BE2C (cell line): Measurements from ENCODE around the gene PCNT.

ENCODE experiments used
- DNase-seq: peaks from one replicate; pipeline ENCODE4 v3.0.0-alpha.2; 2020
- H3K27me3 ChIP-seq: fragments of 250-450 bp; sonication (Bioruptor Pico); 2 replicates; pipeline ENCODE4 v1.5.1; 2020; ENCODE audit warnings: mild to moderate bottlenecking
- H3K36me3 ChIP-seq: fragments of 250-450 bp; sonication (Bioruptor Pico); 2 replicates; pipeline ENCODE4 v1.5.1; 2020; ENCODE audit warnings: mild to moderate bottlenecking
- H3K4me1 ChIP-seq: fragments of 250-450 bp; sonication (Bioruptor Pico); 2 replicates; pipeline ENCODE4 v1.5.1; 2020
- H3K4me3 ChIP-seq: 2 replicates; pipeline ENCODE4 v1.5.1; 2011; ENCODE audit warnings: low read depth, low read length
- H3K9me3 ChIP-seq: fragments of 250-450 bp; sonication (Bioruptor Pico); 2 replicates; pipeline ENCODE4 v1.5.1; 2020
- TF ChIP-seq, protein P1 (sequence below): IDR thresholded peaks from 2 replicates; pipeline ENCODE4 v1.5.1; 2012; ENCODE audit warnings: mild to moderate bottlenecking, low read depth, low read length

PCNT gene

DNA sequence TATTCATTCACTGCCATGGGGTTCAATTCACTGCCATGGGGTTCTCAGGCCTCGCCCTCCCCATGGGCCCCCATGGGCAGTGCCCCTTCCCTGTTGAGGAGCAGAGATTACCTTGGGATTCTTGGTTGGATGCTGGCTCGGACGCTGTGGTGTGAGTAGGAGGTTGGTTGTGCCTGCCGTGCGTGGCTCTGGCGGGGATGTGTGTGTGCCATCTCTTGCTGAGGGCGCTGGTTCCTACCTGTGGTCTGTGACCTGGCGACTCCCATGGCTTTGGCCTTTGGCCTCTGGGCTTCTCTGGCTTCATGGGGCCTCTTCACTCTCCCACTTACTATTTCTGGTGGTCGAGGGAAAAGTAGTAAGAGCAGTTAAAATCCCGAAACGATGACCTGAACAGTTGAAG is 42.1 kb downstream of the PCNT start:
- Histone ChIP-seq H3K9me3 (no peaks in the 10 kb centered on the region), H3K4me1 (no peaks in the 10 kb centered on the region), H3K36me3 (peaks cover 47% of the 10 kb centered on the region), H3K27me3 (no peaks in the 10 kb centered on the region), H3K4me3 (no peak overlapping the region)
- TF ChIP-seq, protein P1, sequence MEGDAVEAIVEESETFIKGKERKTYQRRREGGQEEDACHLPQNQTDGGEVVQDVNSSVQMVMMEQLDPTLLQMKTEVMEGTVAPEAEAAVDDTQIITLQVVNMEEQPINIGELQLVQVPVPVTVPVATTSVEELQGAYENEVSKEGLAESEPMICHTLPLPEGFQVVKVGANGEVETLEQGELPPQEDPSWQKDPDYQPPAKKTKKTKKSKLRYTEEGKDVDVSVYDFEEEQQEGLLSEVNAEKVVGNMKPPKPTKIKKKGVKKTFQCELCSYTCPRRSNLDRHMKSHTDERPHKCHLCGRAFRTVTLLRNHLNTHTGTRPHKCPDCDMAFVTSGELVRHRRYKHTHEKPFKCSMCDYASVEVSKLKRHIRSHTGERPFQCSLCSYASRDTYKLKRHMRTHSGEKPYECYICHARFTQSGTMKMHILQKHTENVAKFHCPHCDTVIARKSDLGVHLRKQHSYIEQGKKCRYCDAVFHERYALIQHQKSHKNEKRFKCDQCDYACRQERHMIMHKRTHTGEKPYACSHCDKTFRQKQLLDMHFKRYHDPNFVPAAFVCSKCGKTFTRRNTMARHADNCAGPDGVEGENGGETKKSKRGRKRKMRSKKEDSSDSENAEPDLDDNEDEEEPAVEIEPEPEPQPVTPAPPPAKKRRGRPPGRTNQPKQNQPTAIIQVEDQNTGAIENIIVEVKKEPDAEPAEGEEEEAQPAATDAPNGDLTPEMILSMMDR = no peak
- DNase-seq = no peak

DNA sequence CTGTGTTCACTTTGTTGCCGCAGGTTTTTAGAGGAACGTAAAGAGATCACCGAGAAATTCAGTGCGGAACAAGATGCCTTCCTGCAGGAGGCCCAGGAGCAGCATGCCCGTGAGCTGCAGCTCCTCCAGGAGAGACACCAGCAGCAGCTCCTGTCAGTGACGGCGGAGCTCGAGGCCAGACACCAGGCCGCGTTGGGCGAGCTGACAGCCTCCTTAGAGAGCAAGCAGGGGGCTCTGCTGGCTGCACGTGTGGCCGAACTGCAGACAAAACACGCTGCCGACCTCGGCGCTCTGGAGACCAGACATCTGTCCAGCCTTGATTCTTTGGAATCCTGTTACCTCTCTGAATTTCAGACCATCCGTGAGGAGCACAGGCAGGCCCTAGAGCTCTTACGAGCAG is 42.6 kb downstream of the PCNT start:
- Histone ChIP-seq H3K4me3 (no peak overlapping the region), H3K4me1 (no peaks in the 10 kb centered on the region), H3K27me3 (no peaks in the 10 kb centered on the region), H3K9me3 (no peaks in the 10 kb centered on the region), H3K36me3 (peaks cover 46% of the 10 kb centered on the region)
- DNase-seq = no peak
- TF ChIP-seq, protein P1 = no peak

DNA sequence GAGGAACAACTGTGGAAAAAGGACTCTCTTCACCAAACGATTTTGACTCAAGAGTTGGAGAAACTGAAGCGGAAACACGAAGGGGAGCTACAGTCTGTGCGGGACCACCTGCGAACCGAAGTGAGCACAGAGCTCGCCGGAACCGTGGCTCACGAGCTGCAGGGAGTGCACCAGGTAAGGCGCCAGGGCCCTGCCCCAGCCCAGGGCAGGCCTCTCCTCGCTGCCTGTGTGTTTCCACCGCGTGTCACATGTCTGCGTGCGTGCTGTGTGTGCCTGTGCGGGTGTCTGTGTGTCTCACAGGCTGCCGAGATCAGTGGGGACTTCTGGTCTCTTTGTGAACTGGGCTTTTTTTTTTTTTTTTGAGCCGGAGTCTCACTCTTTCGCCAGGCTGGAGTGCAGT is 43.0 kb downstream of the PCNT start:
- no peaks in the 10 kb centered on the region for H3K9me3 ChIP-seq
- no peaks in the 10 kb centered on the region for H3K27me3 ChIP-seq
- TF ChIP-seq, protein P1 = no peak
- no peak overlapping the region for H3K4me3 ChIP-seq
- DNase-seq = no peak
- H3K4me1 ChIP-seq = no peaks in the 10 kb centered on the region
- H3K36me3 ChIP-seq = peaks cover 46% of the 10 kb centered on the region

DNA sequence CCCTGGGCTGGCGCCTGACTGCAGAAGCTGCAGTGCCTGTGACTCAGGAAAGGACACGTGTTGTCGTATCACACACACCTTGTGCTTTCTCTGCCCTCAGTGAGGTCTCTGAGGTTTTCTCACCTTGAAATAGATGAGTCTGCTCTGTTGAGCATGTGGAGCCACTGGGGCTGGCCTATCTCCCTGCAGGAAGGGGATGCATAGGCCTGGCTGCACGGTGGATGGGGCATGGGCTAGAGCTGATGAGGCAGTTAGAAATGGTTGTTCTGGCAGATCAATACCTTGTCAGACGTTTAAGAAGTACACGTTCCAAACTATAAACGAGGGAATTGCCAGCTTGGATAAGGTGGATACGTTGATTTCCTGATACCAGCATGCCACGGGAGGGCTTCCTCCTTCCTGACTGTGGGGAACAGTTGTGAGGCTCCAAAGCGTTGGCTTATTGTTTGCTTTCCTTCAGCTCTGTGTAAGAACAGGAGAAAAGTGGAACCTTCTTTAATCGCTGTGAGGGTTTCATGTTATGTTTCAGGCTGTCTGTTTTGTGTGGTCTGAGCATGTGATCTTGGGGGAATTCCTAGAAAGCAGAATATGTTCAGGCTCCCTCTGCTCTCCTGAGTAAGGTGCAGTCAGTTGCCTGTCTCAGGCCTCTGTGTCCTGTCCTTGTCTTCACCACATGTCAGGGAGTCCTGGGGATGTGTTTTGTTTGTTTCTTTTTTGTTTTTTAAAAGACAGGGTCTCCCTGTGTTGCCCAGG is 44.8 kb downstream of the PCNT start:
- Histone ChIP-seq H3K9me3 (no peaks in the 10 kb centered on the region), H3K27me3 (no peaks in the 10 kb centered on the region), H3K4me3 (no peak overlapping the region), H3K36me3 (peaks cover 39% of the 10 kb centered on the region), H3K4me1 (no peaks in the 10 kb centered on the region)
- DNase-seq = no peak
- TF ChIP-seq, protein P1 = no peak

DNA sequence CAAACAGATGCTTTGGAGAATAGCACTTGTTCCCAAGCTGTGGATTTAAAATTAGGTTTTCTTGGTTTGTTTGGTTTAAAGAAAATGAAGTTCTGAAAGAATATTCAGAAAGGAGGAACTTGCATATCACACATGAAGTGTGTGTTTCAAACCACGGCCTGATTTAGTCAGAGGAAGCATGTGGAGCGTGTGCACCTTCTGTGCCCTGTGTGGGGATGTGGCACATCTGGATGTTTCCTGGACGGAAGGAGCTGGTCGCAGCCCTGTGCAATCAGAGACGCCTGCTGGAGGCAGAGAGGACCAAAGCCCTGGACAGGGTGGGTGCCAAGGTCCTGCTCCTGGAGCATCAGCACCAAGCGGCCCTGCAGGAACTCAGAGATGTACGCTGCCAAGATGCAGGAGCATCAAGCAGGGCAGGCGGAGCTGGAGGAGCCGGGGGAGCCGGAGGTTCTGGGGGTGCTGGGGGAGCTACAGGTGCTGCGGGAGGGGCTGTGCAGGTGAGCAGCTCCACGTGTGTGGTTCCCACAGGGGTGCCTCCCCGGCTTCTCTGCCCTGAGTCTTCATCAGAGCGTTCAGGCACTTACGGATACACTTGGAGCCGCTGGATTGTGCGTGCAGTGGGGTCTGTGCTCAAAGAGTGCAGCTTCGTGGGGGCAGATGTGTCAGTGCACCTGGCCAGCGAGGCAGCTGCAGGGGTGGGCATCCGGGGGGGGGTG is 45.7 kb downstream of the PCNT start:
- Histone ChIP-seq H3K4me3 (no peak overlapping the region), H3K4me1 (no peaks in the 10 kb centered on the region), H3K27me3 (no peaks in the 10 kb centered on the region), H3K36me3 (peaks cover 34% of the 10 kb centered on the region), H3K9me3 (no peaks in the 10 kb centered on the region)
- TF ChIP-seq, protein P1 = no peak
- no peak for DNase-seq
